ENCODE data around the gene RAB3B. TPM values are rescaled to one million over a fixed set of nuclear protein-coding genes. Genes with fewer than 3 reads are reported as not detected.
"Not testable (repeated sequence)": the region's sequence is repeated elsewhere in the genome, so short reads cannot be mapped to it uniquely, and the experiment has no call there.

Gene RAB3B
- total RNA-seq, 1 donor from 2014 or later: not detected

DNA sequence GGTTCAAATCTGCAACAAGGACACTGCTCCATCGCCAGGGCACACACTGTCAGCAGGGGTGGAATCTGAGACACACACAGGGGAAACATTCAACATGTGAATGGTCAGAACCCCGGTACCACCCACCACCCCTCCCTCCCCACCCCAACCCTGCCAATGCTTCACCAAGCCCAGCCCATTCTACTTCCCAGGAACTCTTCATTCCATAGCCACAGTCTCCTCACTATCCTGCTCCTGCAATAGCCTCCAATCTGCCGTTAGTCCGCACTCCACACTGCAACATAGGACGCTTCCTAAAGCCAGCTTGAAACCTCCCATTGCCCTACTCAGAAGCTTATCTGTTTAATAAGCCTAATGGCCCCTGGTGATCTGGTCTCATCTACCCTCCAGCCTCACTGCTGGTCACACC is 7.5 kb upstream of the RAB3B start:
- DNase-seq (no peak), ATAC-seq (no peak)
- intact Hi-C loops (cut with micrococcal nuclease): no loop called here

DNA sequence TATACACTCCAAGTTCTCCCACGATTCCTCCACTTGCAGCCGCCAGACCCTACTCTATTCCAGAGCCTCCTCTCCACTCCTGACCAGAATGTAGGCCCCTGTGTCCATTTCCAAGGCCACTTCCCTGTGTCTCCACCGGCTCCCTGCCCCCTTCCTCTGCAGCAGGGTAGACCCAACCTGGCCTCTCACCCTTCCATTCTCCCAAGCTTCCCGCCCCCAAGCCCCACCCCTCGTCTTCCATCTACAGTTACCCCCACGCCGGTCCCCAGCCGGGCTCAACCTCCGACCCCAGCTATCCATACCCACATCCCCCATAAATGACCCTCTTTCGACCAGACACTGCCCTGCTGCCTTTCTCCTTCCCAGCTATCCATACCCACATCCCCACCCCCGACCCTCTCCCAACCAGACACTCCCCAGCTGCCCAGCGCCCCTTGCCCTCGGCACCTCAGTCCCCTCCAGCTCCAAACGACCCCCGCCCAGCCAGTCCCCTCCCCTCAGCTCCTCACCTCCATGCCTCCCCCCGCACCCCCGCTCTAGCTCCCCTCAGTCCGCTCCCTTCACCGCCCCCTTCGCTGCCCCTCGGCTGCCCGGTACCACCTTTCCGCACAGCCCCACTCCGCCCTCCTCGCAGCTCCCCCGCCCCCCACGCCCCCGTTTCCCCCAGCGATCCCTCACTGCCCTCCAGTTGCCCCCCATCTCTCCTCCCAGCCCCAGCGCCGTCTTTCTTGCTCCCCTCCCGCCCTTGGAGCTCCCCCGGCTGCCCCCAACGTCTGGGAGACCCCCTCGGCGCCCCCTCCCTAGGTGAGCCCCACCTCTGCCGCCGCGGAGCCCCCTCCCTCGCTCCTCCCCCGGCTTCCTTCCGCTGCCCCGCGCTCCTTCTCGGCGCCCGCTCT is 670 bp downstream of the RAB3B start:
- DNase-seq (no peak), ATAC-seq (no peak)

DNA sequence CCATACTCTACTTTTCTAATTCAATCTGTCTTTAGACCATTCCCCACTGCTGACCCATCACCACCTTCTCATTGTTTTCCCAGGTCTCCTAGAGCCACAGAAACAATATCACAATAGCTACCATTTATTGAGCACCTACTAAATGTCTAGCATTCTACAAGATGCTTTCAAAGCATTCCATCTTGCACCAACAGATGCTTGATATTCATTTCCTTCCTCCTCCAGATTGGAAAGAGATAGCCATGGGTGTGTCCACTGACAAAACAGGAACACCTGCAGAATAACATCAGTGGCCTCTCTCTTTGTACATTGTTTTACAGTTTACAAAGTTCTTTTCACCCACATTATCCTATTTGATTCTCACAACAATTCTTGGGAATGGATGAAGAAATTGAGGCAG is 2.2 kb downstream of the RAB3B start:
- DNase-seq (no peak), ATAC-seq (no peak)
- intact Hi-C loops (cut with micrococcal nuclease): no loop called here

More for the DNA sequence above, 670 bp downstream of the RAB3B start:
- intact Hi-C loops (cut with micrococcal nuclease): no loop called here

DNA sequence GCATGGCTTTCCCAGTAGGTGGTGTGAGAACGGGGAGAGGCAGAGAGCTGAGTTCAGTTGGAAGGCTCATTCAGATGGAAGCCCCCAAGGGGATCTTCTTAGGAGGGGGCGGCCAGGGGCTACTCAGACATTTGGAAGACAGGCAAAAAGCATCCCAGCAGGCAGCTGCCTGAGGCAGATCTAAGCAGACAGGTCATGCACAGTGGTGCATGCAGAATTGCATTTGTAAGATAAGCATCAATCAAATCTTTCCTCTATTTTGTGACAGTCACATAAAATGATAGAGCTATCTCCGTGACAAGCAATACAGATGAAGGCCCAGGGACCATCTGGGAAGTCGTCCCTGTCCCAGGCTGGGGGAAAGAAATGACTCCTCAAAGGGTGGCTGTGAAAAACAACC is 3.8 kb downstream of the RAB3B start:
- ATAC-seq: no peak
- intact Hi-C loops (cut with micrococcal nuclease): no loop called here
- DNase-seq: no peak

DNA sequence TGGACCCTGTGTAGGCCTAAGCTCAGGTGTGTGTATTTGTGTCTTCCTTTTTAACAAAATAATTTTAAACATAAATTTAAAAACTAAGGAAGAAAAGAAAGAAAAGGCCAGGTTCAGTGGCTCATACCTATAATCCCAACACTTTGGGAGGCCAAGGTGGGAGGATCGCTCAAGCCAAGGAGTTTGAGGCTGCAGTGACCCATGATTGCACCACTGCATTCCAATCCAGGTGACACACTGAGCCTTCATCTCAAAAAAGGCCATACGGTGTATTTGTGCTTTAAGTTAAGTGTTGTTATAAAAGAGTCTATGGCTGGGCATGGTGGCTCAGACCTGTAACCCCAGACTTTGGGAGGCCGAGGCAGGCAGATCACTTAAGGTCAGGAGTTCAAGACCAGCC is 8.3 kb downstream of the RAB3B start:
- ATAC-seq: no peak
- no peak for DNase-seq
- intact Hi-C loops (cut with micrococcal nuclease): no loop called here

DNA sequence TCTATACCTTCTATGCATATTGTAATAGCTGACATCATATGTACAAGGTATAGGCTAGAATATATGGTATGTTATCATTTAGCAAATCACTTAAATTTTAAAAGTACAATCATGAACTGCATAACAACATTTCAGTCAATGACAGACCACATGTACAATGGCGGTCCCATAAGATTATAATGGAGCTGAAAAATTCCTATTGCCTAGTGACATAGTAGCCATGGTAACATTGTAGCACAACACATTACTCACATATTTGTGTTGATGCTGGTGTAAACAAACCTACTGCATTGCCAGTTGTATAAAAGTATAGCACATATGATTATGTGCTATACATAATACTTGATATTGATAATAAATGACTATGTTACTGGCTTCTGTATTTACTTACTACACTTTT is 8.9 kb downstream of the RAB3B start:
- intact Hi-C loops (cut with micrococcal nuclease): no loop called here
- DNase-seq (no peak), ATAC-seq (no peak)

DNA sequence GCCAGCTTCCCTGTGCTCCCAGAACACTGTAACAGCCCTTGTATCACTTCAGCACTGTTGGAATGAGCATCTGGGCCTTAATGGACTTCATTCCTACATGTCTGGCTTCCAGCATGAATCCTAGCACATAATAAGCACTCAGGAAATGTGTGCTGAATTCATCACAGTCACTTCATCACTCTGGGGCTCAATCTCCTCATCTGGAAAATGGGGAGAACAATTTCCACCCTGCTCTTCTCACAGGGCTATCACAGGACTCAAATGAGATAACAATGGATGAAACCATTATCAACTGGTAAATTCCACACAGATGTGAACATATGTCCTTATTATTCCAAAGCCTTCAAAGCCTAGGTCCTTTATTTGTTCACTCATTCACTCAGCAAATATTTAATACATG is 12.4 kb downstream of the RAB3B start:
- no peak for ATAC-seq
- no peak for DNase-seq
- intact Hi-C loops (cut with micrococcal nuclease): no loop called here

DNA sequence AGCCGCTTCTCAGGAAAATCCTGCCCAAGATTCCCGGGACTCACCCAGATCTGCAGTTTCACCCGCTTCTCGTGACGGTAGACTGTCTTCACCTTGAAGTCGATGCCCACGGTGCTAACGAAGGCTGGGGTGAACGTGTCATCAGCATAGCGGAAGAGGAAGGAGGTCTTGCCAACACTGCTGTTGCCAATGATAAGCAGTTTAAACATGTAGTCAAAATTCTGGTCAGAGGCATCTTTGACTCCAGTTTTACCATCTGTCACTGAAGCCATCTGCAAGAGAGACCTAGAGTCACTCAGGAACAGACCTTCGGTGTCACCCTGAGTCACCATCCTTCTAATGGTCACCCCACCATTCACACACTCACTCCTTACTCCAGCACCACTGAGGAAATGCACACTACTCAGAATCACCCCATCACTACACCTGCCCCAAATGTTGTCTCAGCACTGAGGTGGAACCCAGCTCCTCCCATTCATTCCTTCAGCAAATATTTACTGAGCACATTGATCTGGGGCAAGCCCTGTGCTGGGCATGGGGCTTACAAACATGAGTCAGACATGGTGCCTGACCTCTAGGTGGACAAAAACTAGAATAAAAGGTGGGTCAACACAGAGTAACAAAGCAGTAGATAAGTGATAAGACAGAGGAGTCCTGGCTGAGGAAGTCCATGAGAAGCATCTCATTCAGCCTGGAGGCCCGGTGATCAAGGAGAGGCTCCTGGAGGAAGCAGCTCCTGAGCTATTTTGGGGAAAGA is 13.5 kb downstream of the RAB3B start:
- intact Hi-C loops (cut with micrococcal nuclease): no loop called here
- no peak for DNase-seq
- no peak for ATAC-seq

DNA sequence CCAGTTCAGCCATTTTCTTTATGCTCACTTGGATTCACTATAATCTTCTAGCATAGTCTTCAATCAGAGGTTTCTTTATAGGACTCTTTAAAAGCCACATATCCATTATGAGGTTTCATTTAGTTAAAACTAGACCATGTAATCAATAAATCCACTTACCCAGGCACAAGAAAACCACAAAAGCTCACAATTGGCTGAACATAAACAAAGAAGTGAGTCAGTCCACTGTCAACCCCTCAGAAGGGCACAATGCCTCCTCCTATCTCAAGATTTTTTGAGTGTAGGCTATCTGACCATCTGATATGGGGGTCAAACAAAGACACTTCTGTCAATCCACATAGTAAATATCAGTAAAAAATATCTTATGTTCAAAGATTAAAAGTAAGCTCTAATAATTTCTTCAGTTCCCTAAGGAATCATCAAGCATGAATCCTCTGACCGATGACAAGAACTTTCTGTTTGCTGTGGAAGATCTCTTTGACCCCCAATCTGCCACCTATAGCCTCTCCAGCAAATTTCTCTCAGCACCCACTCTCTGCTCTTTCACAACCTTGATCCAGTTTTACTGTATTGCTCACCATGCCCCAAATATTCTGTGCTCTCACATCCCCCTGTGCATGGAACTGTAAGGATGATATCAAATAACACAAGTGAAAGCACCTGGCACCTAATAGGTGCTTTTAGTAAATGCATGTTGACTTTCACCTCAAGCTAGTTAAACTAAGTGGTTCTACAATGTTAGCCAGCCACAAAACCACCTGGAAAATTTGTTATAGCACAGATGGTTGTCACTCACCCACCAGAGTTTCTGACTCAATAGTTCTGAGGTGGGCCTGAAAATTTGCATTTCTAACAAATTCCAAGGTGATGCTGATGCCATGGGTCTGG is 16.7 kb downstream of the RAB3B start:
- ATAC-seq: no peak
- DNase-seq: no peak
- intact Hi-C loops (cut with micrococcal nuclease): no loop called here

DNA sequence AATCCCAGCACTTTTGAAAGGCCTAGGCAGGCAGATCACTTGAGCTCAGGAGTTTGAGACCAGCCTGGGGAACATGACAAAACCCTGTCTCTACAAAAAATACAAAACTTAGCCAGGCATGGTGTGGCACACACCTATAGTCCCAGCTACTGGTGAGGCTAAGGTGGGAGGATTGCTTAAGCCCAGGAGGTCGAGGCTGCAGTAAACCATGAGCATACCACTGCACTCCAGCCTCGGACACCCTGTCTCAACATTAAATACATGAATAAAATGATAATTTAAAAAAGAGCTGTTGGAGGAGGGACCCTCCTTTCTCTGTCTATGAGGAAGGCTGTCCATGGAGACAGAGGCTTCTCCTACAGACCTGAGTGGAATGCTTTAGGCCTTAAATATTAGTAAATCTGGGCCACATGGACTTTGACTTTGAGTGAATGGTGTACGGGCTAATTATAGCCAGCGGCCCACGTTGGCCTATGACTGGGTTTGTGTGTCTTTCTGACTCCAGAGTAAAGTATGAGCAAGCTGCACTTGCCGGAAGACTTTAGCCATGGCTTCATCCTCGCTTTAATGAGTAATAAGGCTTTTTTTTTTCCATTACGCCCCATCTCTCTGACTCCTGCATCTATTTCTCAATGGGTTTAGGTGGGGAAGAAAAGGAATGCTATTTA is 21.3 kb downstream of the RAB3B start:
- intact Hi-C loops (cut with micrococcal nuclease): no loop called here
- ATAC-seq (no peak), DNase-seq (no peak)

DNA sequence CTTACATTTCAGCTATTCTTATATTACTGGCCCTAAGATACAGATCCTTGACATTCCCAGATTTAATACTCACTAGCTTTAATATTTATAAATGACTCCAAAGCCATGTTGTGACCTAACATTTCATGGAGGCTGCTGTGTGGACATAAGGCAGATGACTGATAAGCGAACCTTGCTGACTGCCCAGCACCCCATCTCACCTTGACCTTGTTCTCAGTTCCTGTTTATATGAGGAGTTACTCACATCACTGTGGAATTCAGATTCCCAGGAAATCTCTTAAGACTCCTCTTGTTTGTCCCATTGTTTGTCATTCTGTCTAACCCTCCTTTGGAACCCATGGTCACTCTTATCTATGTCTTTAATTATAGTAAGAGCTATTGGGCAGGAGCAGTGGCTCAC is 21.9 kb downstream of the RAB3B start:
- intact Hi-C loops (cut with micrococcal nuclease): no loop called here
- ATAC-seq (no peak), DNase-seq (no peak)

DNA sequence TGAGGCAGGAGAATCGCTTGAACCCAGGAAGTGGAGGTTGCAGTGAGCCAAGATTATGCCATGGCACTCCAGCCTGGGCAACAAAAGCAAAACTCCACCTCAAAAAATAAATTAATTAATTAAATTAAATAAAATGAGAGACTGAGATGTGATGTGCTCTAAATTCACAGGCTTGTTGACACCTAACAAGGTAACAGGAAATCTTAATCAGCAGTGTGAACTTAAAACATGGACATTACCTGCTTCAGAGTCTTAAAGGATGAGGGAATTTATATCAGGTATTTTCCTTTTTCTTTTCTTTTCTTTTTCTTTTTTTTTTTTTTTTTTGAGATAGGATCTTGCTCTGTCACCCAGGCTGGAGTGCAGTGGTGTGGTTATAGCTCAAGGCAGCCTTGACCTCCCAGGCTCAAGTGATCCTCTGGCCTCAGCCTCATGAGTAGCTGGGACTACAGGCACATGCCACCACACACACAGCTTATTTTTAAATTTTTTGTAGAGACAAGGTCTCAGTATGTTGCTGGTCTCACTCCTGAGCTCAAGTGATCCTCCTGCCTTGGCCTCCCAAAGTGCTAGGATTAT is 23.2 kb downstream of the RAB3B start:
- intact Hi-C loops (cut with micrococcal nuclease); ATAC-seq; DNase-seq: not testable (repeated sequence)

DNA sequence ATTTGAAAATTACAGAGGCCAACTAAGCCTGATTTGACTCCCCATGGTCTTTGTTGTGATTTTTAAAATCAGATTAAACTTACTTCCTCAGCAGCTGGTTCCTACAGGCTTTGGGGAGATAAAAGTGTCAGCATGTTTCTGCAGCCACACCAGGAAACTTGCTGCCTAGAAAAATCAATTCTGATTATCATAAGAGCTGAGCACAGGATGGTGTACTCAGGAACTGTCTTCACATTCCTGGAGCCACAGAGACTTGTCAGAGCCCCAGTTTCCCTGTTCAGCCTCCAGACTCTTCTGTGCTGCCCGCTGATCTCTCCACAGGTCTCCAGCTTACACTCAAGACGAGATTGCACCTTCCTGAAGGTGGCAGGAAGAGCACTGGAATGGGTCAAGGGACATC is 23.9 kb downstream of the RAB3B start:
- no peak for ATAC-seq
- intact Hi-C loops (cut with micrococcal nuclease): no loop called here
- no peak for DNase-seq

DNA sequence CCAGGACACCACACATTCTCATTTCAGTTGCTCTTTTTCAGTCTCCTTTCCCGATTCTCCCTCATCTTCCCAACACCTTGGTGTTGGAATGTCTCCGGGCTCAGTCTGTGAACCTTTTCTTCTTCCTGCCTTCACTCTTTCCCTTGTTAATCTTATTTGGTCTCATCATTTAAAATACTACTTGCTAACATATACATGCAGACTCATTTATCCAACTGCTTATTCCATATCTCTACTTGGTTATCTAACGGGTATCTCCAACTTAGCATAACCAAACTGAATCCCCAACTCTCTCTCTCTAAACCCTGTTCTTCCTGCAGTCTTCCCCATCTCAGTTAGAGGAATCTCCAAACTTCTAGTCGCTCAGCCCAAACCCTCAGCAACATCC is 26.2 kb downstream of the RAB3B start:
- DNase-seq (no peak), ATAC-seq (no peak)
- intact Hi-C loops (cut with micrococcal nuclease): no loop called here

DNA sequence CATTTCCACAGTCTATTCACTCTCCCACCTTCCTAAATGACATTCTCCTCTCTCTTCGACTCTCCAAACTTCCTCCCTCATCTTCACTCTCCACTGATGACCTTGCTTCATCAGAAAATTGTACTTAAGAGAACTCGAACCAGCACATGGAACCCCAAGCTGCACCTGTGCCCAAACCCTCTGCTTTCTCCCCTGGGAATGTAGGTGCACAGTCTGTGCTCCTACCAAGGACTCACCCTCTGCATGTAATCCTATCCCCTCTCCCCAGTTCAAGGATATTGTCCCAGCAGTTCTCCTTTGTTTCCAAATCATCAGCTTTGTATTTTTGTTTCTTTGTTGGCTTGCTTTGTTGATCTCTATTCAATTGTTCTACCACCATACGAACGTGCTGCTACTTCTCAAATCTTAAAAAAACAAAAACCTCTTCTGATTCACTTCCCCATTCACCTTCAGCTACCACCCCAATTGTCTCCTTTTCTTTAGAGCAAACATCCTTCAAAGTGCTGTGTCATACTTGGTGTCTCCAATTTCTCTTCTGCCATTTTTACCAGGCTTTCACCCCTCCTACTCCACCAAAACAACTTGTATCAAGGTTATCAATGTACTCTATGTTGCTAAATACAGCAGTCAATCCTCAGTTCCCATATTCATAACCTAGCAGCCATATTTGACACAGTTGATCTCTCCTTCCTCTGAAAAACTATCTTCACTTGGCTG is 26.8 kb downstream of the RAB3B start:
- ATAC-seq (no peak), DNase-seq (no peak)
- intact Hi-C loops (cut with micrococcal nuclease): no loop called here

DNA sequence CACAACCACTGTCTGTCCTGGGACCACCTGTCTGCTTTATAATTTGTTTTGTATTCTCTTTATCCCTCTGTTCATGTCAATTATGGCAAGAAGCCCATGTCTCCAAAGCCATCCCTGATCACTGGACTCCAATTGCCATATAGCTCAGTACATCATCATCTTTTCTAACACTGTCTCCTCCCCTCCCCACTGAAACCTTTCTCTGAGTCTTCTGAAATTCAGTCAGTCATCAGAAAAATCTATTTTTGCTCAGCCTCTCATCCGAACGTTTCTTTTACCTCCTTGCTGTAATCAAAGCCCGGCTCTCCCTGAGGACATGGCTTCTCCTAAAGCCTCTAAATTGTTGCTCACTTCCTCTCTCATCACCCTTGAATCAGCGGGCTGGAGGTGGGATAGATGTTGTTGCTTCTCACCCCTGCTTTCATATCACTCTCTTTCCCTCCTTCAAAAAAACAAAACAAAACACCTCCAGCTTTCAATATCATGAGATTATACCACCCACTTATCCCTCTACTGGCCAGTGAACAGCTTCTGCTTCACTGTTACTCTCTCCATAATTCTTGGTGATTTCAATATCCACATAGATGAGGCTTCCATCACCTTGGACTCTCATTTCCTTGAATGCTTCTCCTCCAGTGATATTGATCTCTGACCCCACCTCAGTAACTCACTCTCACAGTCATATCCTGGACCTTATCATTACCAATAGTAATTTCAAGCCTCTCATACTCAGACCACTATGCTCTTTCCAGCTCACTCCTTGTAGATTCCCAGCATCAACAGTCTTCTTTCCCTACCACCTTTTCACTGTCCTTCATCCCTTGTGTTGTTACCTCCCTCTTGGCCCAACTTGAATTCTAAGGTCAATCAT is 27.8 kb downstream of the RAB3B start:
- intact Hi-C loops (cut with micrococcal nuclease): no loop called here
- ATAC-seq: no peak
- no peak for DNase-seq

DNA sequence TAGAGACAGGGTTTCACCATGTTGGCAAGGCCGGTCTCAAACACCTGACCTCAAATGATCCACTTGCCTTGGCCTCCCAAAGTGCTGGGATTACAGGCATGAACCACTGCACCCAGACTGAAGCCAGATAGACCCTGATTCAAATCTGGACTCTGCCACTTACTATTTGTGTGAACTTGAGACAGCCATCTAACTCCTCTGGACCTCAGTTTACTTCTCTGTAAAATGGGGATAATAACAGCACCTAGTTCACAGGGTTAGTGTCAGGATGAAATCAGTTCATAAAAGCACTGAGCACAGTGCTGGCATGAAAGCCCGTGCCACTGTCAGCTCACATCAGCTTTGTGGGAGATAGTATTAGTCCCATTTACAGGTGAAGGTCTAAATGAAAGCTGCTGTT is 28.5 kb downstream of the RAB3B start:
- intact Hi-C loops (cut with micrococcal nuclease): no loop called here
- DNase-seq (no peak), ATAC-seq (no peak)
